OCI-LY1 (cell line): ENCODE measurements around the gene SCAI.

Experiments used
- CTCF ChIP-seq: fragments of 200-600 bp; sonication (generic), shearing (Covaris generic); IDR thresholded peaks from 2 replicates; pipeline ENCODE4 v1.5.1; 2017; ENCODE audit warnings: mild to moderate bottlenecking, antibody characterized with exemption, low read length, moderate library complexity, mixed read lengths
- EZH2 ChIP-seq: fragments of 200-600 bp; sonication (generic), shearing (Covaris generic); IDR thresholded peaks from 2 replicates; pipeline ENCODE4 v1.8.0; 2017; ENCODE audit warnings: borderline replicate concordance, mixed run types, mild to moderate bottlenecking, antibody characterized with exemption, low read length, moderate library complexity, mixed read lengths

GRCh38 chr9:125061391-125061790 is 81.9 kb downstream of the SCAI start:
- no peak for TF ChIP-seq CTCF
- TF ChIP-seq EZH2: no peak
